Right lobe of liver (tissue), 4 donors: ENCODE measurements around the gene RASAL2.

Experiments used
- CTCF ChIP-seq, 4 donors: fragments of 200-600 bp in 3 of 4; fragments of 450-650 bp in 1 of 4; IDR thresholded peaks; one replicate each; pipeline versions ENCODE4 v1.5.1 to v1.8.0; 2016 to 2022; ENCODE audit warnings: antibody characterized with exemption in 4 of 4, mild to moderate bottlenecking in 2 of 4
- POLR2A ChIP-seq: fragments of 450-650 bp; IDR thresholded peaks from one replicate; pipeline ENCODE4 v1.6.1; 2017; ENCODE audit warnings: antibody characterized with exemption, mild to moderate bottlenecking
- donor health status: DM: no; HTN: no; CAD: no.
- donor health status: DM: no; HTN: no; CAD: no.
- donor health status: DM: no; HTN: yes; CAD: no.

- TF ChIP-seq CTCF (IDR thresholded peaks at IDR 0.05) = no peak
- no peak for TF ChIP-seq POLR2A
These were observed 349.0 kb downstream of the RASAL2 start for GRCh38 chr1:178442925-178443324.
